Measurements from ENCODE around the gene CDC20B. TPM values are rescaled to one million over a fixed set of nuclear protein-coding genes. Genes with fewer than 3 reads are reported as not detected.
"Not testable (repeated sequence)": the region's sequence is repeated elsewhere in the genome, so short reads cannot be mapped to it uniquely, and the experiment has no call there.

CDC20B gene
- total and polyA plus RNA-seq, 2 donors from 2014 or later = 0.88 TPM; not detected in 1

GRCh38 chr5:55110217-55110616, 62.8 kb downstream of the CDC20B start:
- no peaks in the 10 kb centered on the region for H3K36me3 ChIP-seq (ENCODE audit: control insufficient read depth in 2 of 3, insufficient read depth in 3 of 3, low read length in 3 of 3)
- no peak overlapping the region for H3K4me3 ChIP-seq (ENCODE audit: low read length in 3 of 3)
- no peak for DNase-seq
- intact Hi-C loops (cut with DNase I) = no loop called here
- no peaks in the 10 kb centered on the region for H3K9me3 ChIP-seq (ENCODE audit: control insufficient read depth in 2 of 3, insufficient read depth in 1 of 3, low read length in 3 of 3)
- no peak overlapping the region for H3K9ac ChIP-seq (ENCODE audit: low read length in 3 of 3)
- no peaks in the 10 kb centered on the region for H3K27me3 ChIP-seq (ENCODE audit: control insufficient read depth, insufficient read depth, low read length)
- H3K4me1 ChIP-seq (ENCODE audit: control insufficient read depth in 2 of 3, insufficient read depth in 2 of 3, low read depth in 1 of 3, low read length in 3 of 3) = no peaks in the 10 kb centered on the region
- TF ChIP-seq CTCF (IDR thresholded peaks at IDR 0.05; ENCODE audit: borderline replicate concordance, extremely low read depth, insufficient read depth) = no peak
- no peak for FAIRE-seq
- H3K27ac ChIP-seq (ENCODE audit: low read depth in 2 of 2, low read length in 2 of 2) = no peak overlapping the region

GRCh38 chr5:55108661-55109060, 64.3 kb downstream of the CDC20B start:
- H3K4me1 ChIP-seq (ENCODE audit: control insufficient read depth in 2 of 3, insufficient read depth in 2 of 3, low read depth in 1 of 3, low read length in 3 of 3) = no peaks in the 10 kb centered on the region
- no peak overlapping the region for H3K4me3 ChIP-seq (ENCODE audit: low read length in 3 of 3)
- TF ChIP-seq CTCF (IDR thresholded peaks at IDR 0.05; ENCODE audit: borderline replicate concordance, extremely low read depth, insufficient read depth) = no peak
- no peak for DNase-seq
- no peaks in the 10 kb centered on the region for H3K36me3 ChIP-seq (ENCODE audit: control insufficient read depth in 2 of 3, insufficient read depth in 3 of 3, low read length in 3 of 3)
- FAIRE-seq = no peak
- H3K9me3 ChIP-seq (ENCODE audit: control insufficient read depth in 2 of 3, insufficient read depth in 1 of 3, low read length in 3 of 3) = no peaks in the 10 kb centered on the region
- intact Hi-C loops (cut with DNase I) = no loop called here
- H3K27me3 ChIP-seq (ENCODE audit: control insufficient read depth, insufficient read depth, low read length) = no peaks in the 10 kb centered on the region
- no peak overlapping the region for H3K27ac ChIP-seq (ENCODE audit: low read depth in 2 of 2, low read length in 2 of 2)
- no peak overlapping the region for H3K9ac ChIP-seq (ENCODE audit: low read length in 3 of 3)

GRCh38 chr5:55105976-55106375, 67.0 kb downstream of the CDC20B start:
- H3K4me1 ChIP-seq (ENCODE audit: control insufficient read depth in 2 of 3, insufficient read depth in 2 of 3, low read depth in 1 of 3, low read length in 3 of 3); FAIRE-seq; H3K27ac ChIP-seq (ENCODE audit: low read depth in 2 of 2, low read length in 2 of 2); H3K9me3 ChIP-seq (ENCODE audit: control insufficient read depth in 2 of 3, insufficient read depth in 1 of 3, low read length in 3 of 3); H3K9ac ChIP-seq (ENCODE audit: low read length in 3 of 3); DNase-seq; H3K4me3 ChIP-seq (ENCODE audit: low read length in 3 of 3); intact Hi-C loops (cut with DNase I); H3K36me3 ChIP-seq (ENCODE audit: control insufficient read depth in 2 of 3, insufficient read depth in 3 of 3, low read length in 3 of 3); H3K27me3 ChIP-seq (ENCODE audit: control insufficient read depth, insufficient read depth, low read length): not testable (repeated sequence)

- Histone ChIP-seq H3K4me3 (ENCODE audit: low read length in 3 of 3) (no peak overlapping the region), H3K4me1 (ENCODE audit: control insufficient read depth in 2 of 3, insufficient read depth in 2 of 3, low read depth in 1 of 3, low read length in 3 of 3) (no peaks in the 10 kb centered on the region), H3K9me3 (ENCODE audit: control insufficient read depth in 2 of 3, insufficient read depth in 1 of 3, low read length in 3 of 3) (no peaks in the 10 kb centered on the region), H3K9ac (ENCODE audit: low read length in 3 of 3) (no peak overlapping the region), H3K27me3 (ENCODE audit: control insufficient read depth, insufficient read depth, low read length) (no peaks in the 10 kb centered on the region), H3K36me3 (ENCODE audit: control insufficient read depth in 2 of 3, insufficient read depth in 3 of 3, low read length in 3 of 3) (no peaks in the 10 kb centered on the region), H3K27ac (ENCODE audit: low read depth in 2 of 2, low read length in 2 of 2) (no peak overlapping the region)
- TF ChIP-seq CTCF (IDR thresholded peaks at IDR 0.05; ENCODE audit: borderline replicate concordance, extremely low read depth, insufficient read depth) = no peak
- FAIRE-seq (no peak), DNase-seq (no peak)
- intact Hi-C loops (cut with DNase I) = no loop called here
Measured at GRCh38 chr5:55104946-55105701, 67.9 kb downstream of the CDC20B start.
